Neuron (in vitro differentiated cells): ENCODE measurements around the gene ELOVL7.
"Not testable (repeated sequence)": the region's sequence is repeated elsewhere in the genome, so short reads cannot be mapped to it uniquely, and the experiment has no call there.

Source experiments
- H2AFZ ChIP-seq: one replicate; pipeline ENCODE4 v1.6.1; 2013; ENCODE audit warnings: low read depth, mild to moderate bottlenecking, inconsistent platforms, low read length, moderate library complexity
- H3K27me3 ChIP-seq: one replicate; pipeline ENCODE4 v1.6.1; 2013; ENCODE audit warnings: low read length; ENCODE audit not compliant: insufficient read depth
- H3K36me3 ChIP-seq: one replicate; pipeline ENCODE4 v1.6.1; 2013; ENCODE audit warnings: low read length; ENCODE audit not compliant: insufficient read depth
- H3K4me1 ChIP-seq: one replicate; pipeline ENCODE4 v1.6.1; 2013; ENCODE audit warnings: low read length; ENCODE audit not compliant: insufficient read depth
- H3K4me3 ChIP-seq: 2 replicates; pipeline ENCODE4 v1.5.1; 2013; ENCODE audit warnings: mild to moderate bottlenecking, low read length, moderate library complexity
- H3K9me3 ChIP-seq: one replicate; pipeline ENCODE4 v1.6.1; 2013; ENCODE audit warnings: low read length

Gene ELOVL7

DNA sequence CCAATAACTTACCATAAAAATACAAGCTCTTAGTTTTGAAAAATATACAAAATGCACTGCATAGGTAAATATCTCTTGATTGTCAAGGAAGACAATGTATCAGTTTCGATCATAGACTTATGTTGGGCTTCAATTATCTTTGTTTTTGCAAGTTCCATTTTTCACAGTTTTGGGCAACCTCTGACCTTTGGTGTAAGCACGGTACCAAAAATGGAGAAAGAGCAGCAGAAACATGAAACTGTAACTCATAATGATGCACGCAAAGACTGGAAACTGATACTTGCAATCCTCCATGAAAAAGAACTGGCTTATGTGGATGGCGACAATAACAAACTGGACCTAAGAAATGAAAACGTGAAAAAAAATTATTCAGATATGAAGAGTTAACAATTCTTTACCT, 89.6 kb downstream of the ELOVL7 start:
- Histone ChIP-seq H2AFZ (no peak overlapping the region), H3K4me3 (no peak overlapping the region), H3K4me1 (no peaks in the 10 kb centered on the region), H3K9me3 (no peaks in the 10 kb centered on the region), H3K27me3 (no peaks in the 10 kb centered on the region), H3K36me3 (no peaks in the 10 kb centered on the region)

GRCh38 chr5:60744682-60745081, 99.4 kb downstream of the ELOVL7 start:
- no peak overlapping the region for H3K4me3 ChIP-seq
- no peaks in the 10 kb centered on the region for H3K4me1 ChIP-seq
- no peaks in the 10 kb centered on the region for H3K27me3 ChIP-seq
- H3K36me3 ChIP-seq: no peaks in the 10 kb centered on the region
- H3K9me3 ChIP-seq: no peaks in the 10 kb centered on the region
- no peak overlapping the region for H2AFZ ChIP-seq

GRCh38 chr5:60743511-60744314, 100.4 kb downstream of the ELOVL7 start:
- Histone ChIP-seq H3K27me3 (no peaks in the 10 kb centered on the region), H3K4me1 (no peaks in the 10 kb centered on the region), H3K36me3 (no peaks in the 10 kb centered on the region), H3K9me3 (no peaks in the 10 kb centered on the region), H3K4me3 (no peak overlapping the region), H2AFZ (no peak overlapping the region)

- no peak overlapping the region for H3K4me3 ChIP-seq
- H3K27me3 ChIP-seq: no peaks in the 10 kb centered on the region
- no peaks in the 10 kb centered on the region for H3K9me3 ChIP-seq
- H2AFZ ChIP-seq: no peak overlapping the region
- H3K36me3 ChIP-seq: no peaks in the 10 kb centered on the region
- H3K4me1 ChIP-seq: no peaks in the 10 kb centered on the region
Measured at GRCh38 chr5:60740322-60740721, 103.7 kb downstream of the ELOVL7 start.

- Histone ChIP-seq H3K27me3 (no peaks in the 10 kb centered on the region), H3K9me3 (no peaks in the 10 kb centered on the region), H3K4me1 (no peaks in the 10 kb centered on the region), H3K4me3 (no peak overlapping the region), H2AFZ (no peak overlapping the region), H3K36me3 (no peaks in the 10 kb centered on the region)
Measured at GRCh38 chr5:60738933-60739332, 105.1 kb downstream of the ELOVL7 start.

- no peaks in the 10 kb centered on the region for H3K9me3 ChIP-seq
- no peak overlapping the region for H3K4me3 ChIP-seq
- H2AFZ ChIP-seq: no peak overlapping the region
- H3K27me3 ChIP-seq: no peaks in the 10 kb centered on the region
- no peaks in the 10 kb centered on the region for H3K36me3 ChIP-seq
- H3K4me1 ChIP-seq: no peaks in the 10 kb centered on the region
Measured at GRCh38 chr5:60738461-60738860, 105.6 kb downstream of the ELOVL7 start.

DNA sequence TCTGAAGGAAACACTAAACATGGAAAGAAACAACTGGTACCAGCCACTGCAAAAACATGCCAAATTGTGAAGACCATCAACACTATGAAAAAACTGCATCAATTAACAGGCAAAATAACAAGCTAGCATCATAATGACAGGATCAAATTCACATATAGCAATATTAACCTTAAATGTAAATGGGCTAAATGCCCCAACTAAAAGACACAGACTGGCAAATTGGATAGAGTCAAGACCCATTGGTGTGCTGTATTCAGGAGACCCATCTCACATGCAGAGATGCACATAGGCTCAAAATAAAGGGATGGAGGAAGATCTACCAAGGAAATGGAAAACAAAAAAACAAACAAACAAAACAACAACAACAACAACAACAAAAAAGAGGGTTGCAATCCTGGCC, 113.2 kb downstream of the ELOVL7 start:
- not testable (repeated sequence) for H3K4me1 ChIP-seq

GRCh38 chr5:60727033-60727679, 116.9 kb downstream of the ELOVL7 start:
- Histone ChIP-seq H3K4me3 (no peak overlapping the region), H2AFZ (no peak overlapping the region), H3K36me3 (no peaks in the 10 kb centered on the region), H3K9me3 (no peaks in the 10 kb centered on the region), H3K27me3 (no peaks in the 10 kb centered on the region), H3K4me1 (no peaks in the 10 kb centered on the region)

More for the DNA sequence above, 113.2 kb downstream of the ELOVL7 start:
- H3K4me3 ChIP-seq, H3K27me3 ChIP-seq, H3K9me3 ChIP-seq, H3K36me3 ChIP-seq, H2AFZ ChIP-seq: not testable (repeated sequence)

DNA sequence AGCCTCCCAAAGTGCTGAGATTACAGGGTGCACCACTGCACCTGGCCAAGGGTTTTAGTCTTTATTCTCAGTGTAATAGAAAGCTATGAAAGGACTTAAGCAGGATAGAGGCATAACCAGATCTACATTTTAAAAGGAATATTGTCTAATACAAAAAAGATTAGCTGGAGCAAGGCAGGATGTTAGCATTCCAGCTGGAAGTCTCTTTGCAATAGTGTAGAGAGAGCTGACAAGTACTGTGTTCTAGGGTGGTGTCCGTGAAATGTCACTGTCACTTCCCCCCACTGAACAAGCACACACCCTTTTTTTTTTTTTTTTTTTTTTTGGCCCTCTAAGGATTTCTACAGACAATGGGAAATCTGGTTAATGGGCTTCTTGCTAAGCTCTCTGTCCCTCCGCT, 119.9 kb downstream of the ELOVL7 start:
- no peaks in the 10 kb centered on the region for H3K4me1 ChIP-seq
- no peak overlapping the region for H3K4me3 ChIP-seq
- H3K9me3 ChIP-seq: no peaks in the 10 kb centered on the region
- no peak overlapping the region for H2AFZ ChIP-seq
- no peaks in the 10 kb centered on the region for H3K36me3 ChIP-seq
- H3K27me3 ChIP-seq: no peaks in the 10 kb centered on the region

- Histone ChIP-seq H2AFZ (no peak overlapping the region), H3K27me3 (no peaks in the 10 kb centered on the region), H3K9me3 (no peaks in the 10 kb centered on the region)
Measured at GRCh38 chr5:60722416-60722815, 121.7 kb downstream of the ELOVL7 start.

GRCh38 chr5:60719329-60719728, 124.7 kb downstream of the ELOVL7 start:
- Histone ChIP-seq H3K36me3 (no peaks in the 10 kb centered on the region), H3K4me3 (no peak overlapping the region), H3K9me3 (no peaks in the 10 kb centered on the region), H3K4me1 (no peaks in the 10 kb centered on the region), H2AFZ (no peak overlapping the region), H3K27me3 (no peaks in the 10 kb centered on the region)

More at GRCh38 chr5:60722416-60722815, 121.7 kb downstream of the ELOVL7 start:
- H3K36me3 ChIP-seq: no peaks in the 10 kb centered on the region
- no peak overlapping the region for H3K4me3 ChIP-seq
- H3K4me1 ChIP-seq: no peaks in the 10 kb centered on the region

- Histone ChIP-seq H3K9me3 (no peaks in the 10 kb centered on the region), H3K36me3 (no peaks in the 10 kb centered on the region), H3K27me3 (no peaks in the 10 kb centered on the region), H3K4me3 (no peak overlapping the region), H2AFZ (no peak overlapping the region), H3K4me1 (no peaks in the 10 kb centered on the region)
Measured at GRCh38 chr5:60718166-60718892, 125.7 kb downstream of the ELOVL7 start.

- not testable (repeated sequence) for H3K4me3 ChIP-seq, H3K36me3 ChIP-seq, H3K9me3 ChIP-seq, H2AFZ ChIP-seq, H3K27me3 ChIP-seq, H3K4me1 ChIP-seq
Measured at GRCh38 chr5:60715201-60715928, 128.7 kb downstream of the ELOVL7 start.
